Sigmoid colon (tissue), 7 donors: ENCODE results near the gene SUCLA2. TPM values are rescaled to one million over a fixed set of nuclear protein-coding genes. Genes with fewer than 3 reads are reported as not detected.

Experiments used
- DNase-seq: peaks from one replicate; pipeline ENCODE4 v3.0.0-alpha.2; 2019
- H3K27ac ChIP-seq, 4 donors: fragments of 200-600 bp; sonication (generic); one replicate each; pipeline ENCODE4 v1.5.1; 2016 to 2019; ENCODE audit warnings: mild to moderate bottlenecking in 1 of 4
- H3K27me3 ChIP-seq, 3 donors: fragments of 200-600 bp; sonication (generic); one replicate each; pipeline ENCODE4 v1.5.1; 2019; ENCODE audit warnings: mild to moderate bottlenecking in 1 of 3
- H3K36me3 ChIP-seq, 4 donors: fragments of 200-600 bp; sonication (generic); one replicate each; pipeline ENCODE4 v1.5.1; 2016 to 2019
- H3K4me1 ChIP-seq, 4 donors: fragments of 200-600 bp; sonication (generic); one replicate each; pipeline ENCODE4 v1.5.1; 2017 to 2019
- H3K4me3 ChIP-seq, 4 donors: fragments of 200-600 bp; sonication (generic); one replicate each; pipeline ENCODE4 v1.5.1; 2017 to 2019; ENCODE audit warnings: mild to moderate bottlenecking in 2 of 4, moderate library complexity in 1 of 4
- H3K9me3 ChIP-seq, 4 donors: fragments of 200-600 bp in 3 of 4; sonication (generic) in 3 of 4; one replicate each; pipeline versions ENCODE4 v1.5.1 to v1.6.1; 2013 to 2019
- EP300 ChIP-seq, 4 donors: sonication (generic); formaldehyde crosslinking; IDR thresholded peaks; one replicate each; pipeline ENCODE4 v1.6.1; 2017; ENCODE audit warnings: antibody characterized with exemption in 4 of 4
- POLR2A ChIP-seq, 2 donors: fragments of 450-650 bp; IDR thresholded peaks; one replicate each; pipeline ENCODE4 v1.6.1; 2016; ENCODE audit warnings: antibody characterized with exemption in 2 of 2, mild to moderate bottlenecking in 2 of 2, moderate library complexity in 2 of 2
- POLR2AphosphoS5 ChIP-seq, 4 donors: sonication (generic); formaldehyde crosslinking; IDR thresholded peaks; one replicate each; pipeline ENCODE4 v1.6.1; 2017; ENCODE audit warnings: antibody characterized with exemption in 4 of 4
- WGBS, 2 donors: extraction: QIAGEN DNeasy Blood & Tissue Kit; methylation state at CpG; one replicate each; pipeline ENCODE4 v1.1.7; 2013; 5-methylcytosine and 5-hydroxymethylcytosine counted together
- intact Hi-C: fragments of 100-400 bp; cut with DNase I; formaldehyde crosslinking; loops from one replicate; pipeline ENCODE4 v1.15.1; 2023
- polyA plus RNA-seq, 3 donors: library from polyadenylated mRNA; stranded (reverse); fragments of 200-250 nt; gene quantifications; one replicate each; pipeline ENCODE4 v1.2.3, GENCODE V29; 2013
- total RNA-seq, 4 donors: library from RNA; depleted of rRNA; stranded (reverse); fragments of >200 nt; gene quantifications; one replicate each; pipeline ENCODE4 v1.1.0, GENCODE V29; 2016
- TF ChIP-seq, protein P1 (sequence below), 4 experiments: fragments of 450-650 bp in 3 of 4; fragments of 200-600 bp in 1 of 4; IDR thresholded peaks; one replicate each; pipeline ENCODE4 v1.5.1; 2016 to 2019; ENCODE audit warnings: antibody characterized with exemption in 4 of 4, mild to moderate bottlenecking in 3 of 4, moderate library complexity in 2 of 4
- donor health status: healthy with polysubstance abuse.
- donor health status: Bipolar disorder and iron deficiency.
- donor health status: healthy.

Gene SUCLA2
- total and polyA plus RNA-seq, 7 donors, result 34.9 to 102 (median 45.2) TPM

- Histone ChIP-seq H3K4me1 (no peaks in the 10 kb centered on the region), H3K27me3 (no peaks in the 10 kb centered on the region), H3K4me3 (no peak overlapping the region), H3K9me3 (peaks cover 0 to 2% (median 0%) of the 10 kb centered on the region in 4 donors), H3K36me3 (peaks cover 0 to 9% (median 0%) of the 10 kb centered on the region in 4 donors), H3K27ac (no peak overlapping the region)
- intact Hi-C loops, result no loop called here
- TF ChIP-seq, protein P1, sequence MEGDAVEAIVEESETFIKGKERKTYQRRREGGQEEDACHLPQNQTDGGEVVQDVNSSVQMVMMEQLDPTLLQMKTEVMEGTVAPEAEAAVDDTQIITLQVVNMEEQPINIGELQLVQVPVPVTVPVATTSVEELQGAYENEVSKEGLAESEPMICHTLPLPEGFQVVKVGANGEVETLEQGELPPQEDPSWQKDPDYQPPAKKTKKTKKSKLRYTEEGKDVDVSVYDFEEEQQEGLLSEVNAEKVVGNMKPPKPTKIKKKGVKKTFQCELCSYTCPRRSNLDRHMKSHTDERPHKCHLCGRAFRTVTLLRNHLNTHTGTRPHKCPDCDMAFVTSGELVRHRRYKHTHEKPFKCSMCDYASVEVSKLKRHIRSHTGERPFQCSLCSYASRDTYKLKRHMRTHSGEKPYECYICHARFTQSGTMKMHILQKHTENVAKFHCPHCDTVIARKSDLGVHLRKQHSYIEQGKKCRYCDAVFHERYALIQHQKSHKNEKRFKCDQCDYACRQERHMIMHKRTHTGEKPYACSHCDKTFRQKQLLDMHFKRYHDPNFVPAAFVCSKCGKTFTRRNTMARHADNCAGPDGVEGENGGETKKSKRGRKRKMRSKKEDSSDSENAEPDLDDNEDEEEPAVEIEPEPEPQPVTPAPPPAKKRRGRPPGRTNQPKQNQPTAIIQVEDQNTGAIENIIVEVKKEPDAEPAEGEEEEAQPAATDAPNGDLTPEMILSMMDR (IDR thresholded peaks at IDR 0.05), result no peak
- TF ChIP-seq EP300 (IDR thresholded peaks at IDR 0.05), result no peak
- no peak for TF ChIP-seq POLR2AphosphoS5 (IDR thresholded peaks at IDR 0.05)
- no peak for TF ChIP-seq POLR2A (IDR thresholded peaks at IDR 0.05)
- no peak for DNase-seq
- WGBS, 2 donors, result 90 to 94% methylated on average over 2 of the region's 2 CpGs
Measured at GRCh38 chr13:47897411-47898050, 103.5 kb downstream of the SUCLA2 start.

- Histone ChIP-seq H3K4me1 (no peaks in the 10 kb centered on the region), H3K4me3 (no peak overlapping the region), H3K27me3 (no peaks in the 10 kb centered on the region), H3K27ac (no peak overlapping the region), H3K9me3 (peaks cover 0 to 2% (median 0%) of the 10 kb centered on the region in 4 donors), H3K36me3 (peaks cover 0 to 9% (median 0%) of the 10 kb centered on the region in 4 donors)
- TF ChIP-seq EP300 (IDR thresholded peaks at IDR 0.05), result no peak
- no peak for TF ChIP-seq POLR2A (IDR thresholded peaks at IDR 0.05)
- TF ChIP-seq, protein P1 (IDR thresholded peaks at IDR 0.05), result no peak
- TF ChIP-seq POLR2AphosphoS5 (IDR thresholded peaks at IDR 0.05), result no peak
- intact Hi-C loops, result no loop called here
- 46 to 82% methylated on average over 2 of the region's 2 CpGs for WGBS, 2 donors
- no peak for DNase-seq
Measured at GRCh38 chr13:47896546-47896945, 104.5 kb downstream of the SUCLA2 start.

DNA sequence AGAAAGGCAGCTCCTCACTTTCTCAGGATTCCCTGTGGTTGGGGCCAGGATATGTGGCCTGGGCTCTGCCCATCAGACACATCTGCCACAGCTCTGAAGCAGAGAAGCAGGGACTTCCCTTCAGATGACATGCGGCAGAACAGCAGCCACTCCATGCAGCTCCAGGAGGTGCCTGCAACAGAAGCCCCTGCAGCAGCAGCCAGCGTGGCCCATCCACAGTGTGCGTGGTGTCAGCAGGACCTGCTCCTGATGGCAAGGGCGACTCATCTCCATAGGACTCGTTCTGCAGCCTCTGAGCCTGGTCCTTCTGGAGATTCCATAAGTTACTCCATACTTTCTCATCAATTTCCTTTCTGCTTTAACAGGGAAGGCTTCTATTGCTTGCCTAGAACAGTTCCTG is 105.0 kb downstream of the SUCLA2 start:
- no peak for DNase-seq
- Histone ChIP-seq H3K36me3 (peaks cover 0 to 9% (median 0%) of the 10 kb centered on the region in 4 donors), H3K27ac (no peak overlapping the region), H3K4me1 (no peaks in the 10 kb centered on the region), H3K27me3 (no peaks in the 10 kb centered on the region), H3K9me3 (peaks cover 0 to 2% (median 0%) of the 10 kb centered on the region in 4 donors), H3K4me3 (no peak overlapping the region)
- intact Hi-C loops, result no loop called here
- 82 to 85% methylated on average over 5 of the region's 5 CpGs for WGBS, 2 donors
- no peak for TF ChIP-seq POLR2AphosphoS5 (IDR thresholded peaks at IDR 0.05)
- TF ChIP-seq, protein P1 (IDR thresholded peaks at IDR 0.05), result no peak
- TF ChIP-seq EP300 (IDR thresholded peaks at IDR 0.05), result no peak
- no peak for TF ChIP-seq POLR2A (IDR thresholded peaks at IDR 0.05)

DNA sequence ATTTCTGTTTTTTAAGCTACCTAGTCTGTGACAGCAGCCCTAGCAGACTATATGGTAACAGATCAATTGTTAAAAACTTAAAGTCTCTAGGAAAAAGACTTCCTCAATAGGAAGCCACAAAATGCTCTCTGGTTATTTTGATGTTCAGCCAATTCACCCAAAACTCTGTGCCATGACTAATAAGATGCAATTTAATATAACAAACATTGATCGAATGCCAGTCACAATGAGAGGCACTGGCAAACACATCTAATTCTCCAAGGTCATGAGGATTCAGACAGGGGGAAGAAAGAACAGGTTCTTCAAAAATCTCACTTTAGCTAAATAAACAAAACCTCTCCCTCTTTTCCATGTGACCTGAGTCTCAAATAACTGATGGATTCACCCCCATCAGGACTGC is 107.5 kb downstream of the SUCLA2 start:
- Histone ChIP-seq H3K9me3 (no peaks in the 10 kb centered on the region), H3K4me1 (no peaks in the 10 kb centered on the region), H3K27me3 (no peaks in the 10 kb centered on the region), H3K36me3 (peaks cover 0 to 9% (median 0%) of the 10 kb centered on the region in 4 donors), H3K27ac (no peak overlapping the region), H3K4me3 (no peak overlapping the region)
- 77 to 88% methylated on average over 1 of the region's 1 CpG for WGBS, 2 donors
- intact Hi-C loops, result no loop called here
- no peak for DNase-seq
- TF ChIP-seq EP300 (IDR thresholded peaks at IDR 0.05) (no peak), POLR2AphosphoS5 (IDR thresholded peaks at IDR 0.05) (no peak), POLR2A (IDR thresholded peaks at IDR 0.05) (no peak)
- TF ChIP-seq, protein P1 (IDR thresholded peaks at IDR 0.05), result no peak

Other genes with a start within 250 kb of the SUCLA2 start
- gene NUDT15, start 36.5 kb upstream of the SUCLA2 start, total RNA-seq, result 1 to 10 TPM; 6.6 to 8.9 (median 7.8) TPM
- gene NUDT15, start 36.5 kb upstream of the SUCLA2 start, polyA plus RNA-seq, result 10 to 100 TPM; 23.0 to 53.4 (median 40.2) TPM
- gene MED4, start 93.8 kb upstream of the SUCLA2 start, total RNA-seq, result 10 to 100 TPM; 38.5 to 63.5 (median 43.5) TPM
- 10 to 100 TPM; 49.9 to 76.9 (median 61.5) TPM for gene MED4, start 93.8 kb upstream of the SUCLA2 start, polyA plus RNA-seq
- 100 to 1,000 TPM; 266 to 478 (median 371) TPM for gene ITM2B, start 231.9 kb upstream of the SUCLA2 start, total RNA-seq
- gene ITM2B, start 231.9 kb upstream of the SUCLA2 start, polyA plus RNA-seq, result 100 to 1,000 TPM; 147 to 285 (median 154) TPM